ENCODE data around the gene ARHGAP26. TPM values are rescaled to one million over a fixed set of nuclear protein-coding genes. Genes with fewer than 3 reads are reported as not detected.

The ARHGAP26 gene
- total and polyA plus RNA-seq, 7 donors = 5.4 to 25.5 (median 19.1) TPM

DNA sequence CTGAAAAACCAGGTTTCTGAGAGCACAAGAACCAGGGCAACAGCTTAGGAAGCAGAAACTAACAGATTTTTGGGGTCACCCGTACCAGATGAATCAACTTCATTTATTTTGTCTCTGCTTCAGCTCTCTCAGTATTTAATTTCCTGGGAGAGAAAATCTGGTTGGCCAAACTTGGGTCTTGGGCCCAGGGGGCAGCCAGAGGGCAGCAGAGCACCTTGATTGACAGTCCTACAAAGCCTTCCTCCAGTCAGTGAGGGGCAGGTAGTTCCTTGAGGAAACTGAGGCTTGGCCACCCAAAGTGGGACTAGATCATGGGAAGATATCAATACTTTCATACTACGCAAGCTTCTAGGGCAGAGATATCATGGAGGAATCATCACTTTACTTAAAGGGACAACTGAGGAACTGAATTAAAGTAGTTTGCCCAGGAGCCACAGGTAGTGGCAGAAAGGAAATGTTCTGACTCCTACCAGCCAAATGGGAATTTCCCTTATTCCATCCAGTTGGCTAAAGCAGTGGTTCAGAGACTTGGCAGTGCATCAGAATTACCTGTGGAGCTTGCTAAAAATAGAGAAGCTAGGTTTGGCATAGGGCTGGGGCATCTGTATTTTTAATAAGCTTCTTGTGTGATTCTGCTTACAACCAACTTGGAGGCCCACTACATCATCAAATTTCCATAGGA lies 21.5 kb upstream of the ARHGAP26 start:
- H3K9me3 ChIP-seq = no peaks in the 10 kb centered on the region
- intact Hi-C loops (cut with DNase I) = loop anchor here (2.0 kb wide), 1 partner anchor 132 kb away; no protein-coding TSS in a partner anchor
- H3K36me3 ChIP-seq = no peaks in the 10 kb centered on the region
- H3K4me1 ChIP-seq = peaks cover 0 to 28% (median 23%) of the 10 kb centered on the region in 4 donors
- TF ChIP-seq POLR2AphosphoS5 (IDR thresholded peaks at IDR 0.05) = no peak
- no peak for TF ChIP-seq EP300 (IDR thresholded peaks at IDR 0.05)
- TF ChIP-seq CTCF (IDR thresholded peaks at IDR 0.05) = peak in 3 of 4 experiments; percentile 30 to 36 (median 35)
- DNase-seq = no peak
- no peak overlapping the region for H3K4me3 ChIP-seq
- no peak overlapping the region for H3K27ac ChIP-seq
- H3K27me3 ChIP-seq = no peaks in the 10 kb centered on the region
- WGBS, 2 donors = 61 to 80% methylated on average over 2 of the region's 2 CpGs

- H3K27ac ChIP-seq = no peak overlapping the region
- 78 to 86% methylated on average over 3 of the region's 3 CpGs for WGBS, 2 donors
Measured at GRCh38 chr5:142749321-142749720, 20.9 kb upstream of the ARHGAP26 start.

DNA sequence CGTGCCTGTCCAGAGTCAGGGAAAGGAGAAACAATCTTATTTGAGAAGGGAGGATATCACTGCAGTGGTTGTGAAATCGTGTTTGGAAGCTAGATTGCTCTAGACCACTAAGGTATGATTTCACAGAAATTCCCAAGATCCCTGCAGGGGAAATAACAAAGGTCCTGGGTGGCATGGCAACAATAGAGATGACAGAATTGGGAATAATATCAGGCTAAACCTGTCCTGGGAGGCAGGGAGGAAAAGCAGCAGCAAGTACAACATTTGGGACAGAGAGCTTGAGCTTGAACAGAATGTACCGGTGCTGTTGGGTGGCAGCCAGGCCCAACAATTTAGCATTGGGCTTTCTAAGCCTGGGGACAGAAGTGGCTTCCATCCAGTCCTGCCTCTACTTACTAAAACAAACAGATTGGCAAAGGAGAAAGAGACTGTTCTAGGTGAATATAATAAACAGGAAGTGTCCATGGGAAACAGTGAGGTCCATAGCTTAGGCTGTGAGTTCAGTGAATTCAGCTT lies 17.0 kb upstream of the ARHGAP26 start:
- no peaks in the 10 kb centered on the region for H3K9me3 ChIP-seq
- no peaks in the 10 kb centered on the region for H3K36me3 ChIP-seq
- H3K27ac ChIP-seq = peak overlapping the region; percentile 58 to 79 (median 71)
- 53 to 74% methylated on average over 3 of the region's 3 CpGs for WGBS, 2 donors
- H3K4me1 ChIP-seq = peaks cover 0 to 28% (median 25%) of the 10 kb centered on the region in 4 donors
- intact Hi-C loops (cut with DNase I) = no loop called here
- DNase-seq = peak; percentile 90
- no peaks in the 10 kb centered on the region for H3K27me3 ChIP-seq
- H3K4me3 ChIP-seq = no peak overlapping the region
- peak in 2 of 4 donors; percentile 9 to 67 for TF ChIP-seq EP300 (IDR thresholded peaks at IDR 0.05)
- TF ChIP-seq POLR2AphosphoS5 (IDR thresholded peaks at IDR 0.05) = peak; percentile 33 to 75 (median 63)
- TF ChIP-seq POLR2A (IDR thresholded peaks at IDR 0.05) = no peak
- TF ChIP-seq CTCF (IDR thresholded peaks at IDR 0.05) = no peak

More at GRCh38 chr5:142749321-142749720, 20.9 kb upstream of the ARHGAP26 start:
- no peak for DNase-seq
- Histone ChIP-seq H3K27me3 (no peaks in the 10 kb centered on the region), H3K36me3 (no peaks in the 10 kb centered on the region), H3K4me1 (peaks cover 0 to 28% (median 25%) of the 10 kb centered on the region in 4 donors), H3K4me3 (no peak overlapping the region), H3K9me3 (no peaks in the 10 kb centered on the region)
- intact Hi-C loops (cut with DNase I) = loop anchor here (2.0 kb wide), 1 partner anchor 131 kb away; no protein-coding TSS in a partner anchor
- TF ChIP-seq POLR2A (IDR thresholded peaks at IDR 0.05) = no peak
- no peak for TF ChIP-seq POLR2AphosphoS5 (IDR thresholded peaks at IDR 0.05)
- TF ChIP-seq CTCF (IDR thresholded peaks at IDR 0.05) = no peak
- TF ChIP-seq EP300 (IDR thresholded peaks at IDR 0.05) = no peak

- no peak for TF ChIP-seq CTCF (IDR thresholded peaks at IDR 0.05)
- TF ChIP-seq POLR2AphosphoS5 (IDR thresholded peaks at IDR 0.05) = no peak
- no peak for TF ChIP-seq EP300 (IDR thresholded peaks at IDR 0.05)
- no peak for TF ChIP-seq POLR2A (IDR thresholded peaks at IDR 0.05)
- WGBS, 2 donors = 94 to 95% methylated on average over 3 of the region's 3 CpGs
- DNase-seq = no peak
Measured at GRCh38 chr5:142754031-142754430, 16.1 kb upstream of the ARHGAP26 start.

More at GRCh38 chr5:142754031-142754430, 16.1 kb upstream of the ARHGAP26 start:
- intact Hi-C loops (cut with DNase I) = no loop called here
- Histone ChIP-seq H3K27me3 (no peaks in the 10 kb centered on the region), H3K27ac (peak overlapping the region in 3 of 4 donors; percentile 58 to 79 (median 72)), H3K36me3 (no peaks in the 10 kb centered on the region), H3K4me3 (no peak overlapping the region), H3K4me1 (peaks cover 0 to 28% (median 25%) of the 10 kb centered on the region in 4 donors), H3K9me3 (no peaks in the 10 kb centered on the region)

Measured in sigmoid colon (tissue), 7 donors.